ENCODE measurements around the gene ETS2.

ETS2 gene

DNA sequence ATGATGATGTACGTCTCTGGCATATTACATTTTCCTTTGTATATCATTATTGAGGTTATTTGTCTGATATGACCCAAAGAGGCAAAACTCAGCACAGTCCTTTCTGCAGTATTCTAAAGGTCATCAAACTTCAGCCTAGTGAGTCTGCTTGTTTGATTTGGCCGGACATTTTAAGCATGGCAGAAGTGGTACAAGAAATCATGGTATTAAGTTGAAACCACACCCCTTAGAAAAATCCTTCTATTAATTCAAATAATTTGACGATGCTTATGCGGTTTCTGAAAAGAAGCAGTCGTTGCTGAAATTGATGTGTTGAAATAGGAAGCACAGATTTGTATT is 5.1 kb downstream of the ETS2 start:
- H3K4me3 ChIP-seq (ENCODE audit: low read length): no peak overlapping the region
- TF ChIP-seq, protein P1, sequence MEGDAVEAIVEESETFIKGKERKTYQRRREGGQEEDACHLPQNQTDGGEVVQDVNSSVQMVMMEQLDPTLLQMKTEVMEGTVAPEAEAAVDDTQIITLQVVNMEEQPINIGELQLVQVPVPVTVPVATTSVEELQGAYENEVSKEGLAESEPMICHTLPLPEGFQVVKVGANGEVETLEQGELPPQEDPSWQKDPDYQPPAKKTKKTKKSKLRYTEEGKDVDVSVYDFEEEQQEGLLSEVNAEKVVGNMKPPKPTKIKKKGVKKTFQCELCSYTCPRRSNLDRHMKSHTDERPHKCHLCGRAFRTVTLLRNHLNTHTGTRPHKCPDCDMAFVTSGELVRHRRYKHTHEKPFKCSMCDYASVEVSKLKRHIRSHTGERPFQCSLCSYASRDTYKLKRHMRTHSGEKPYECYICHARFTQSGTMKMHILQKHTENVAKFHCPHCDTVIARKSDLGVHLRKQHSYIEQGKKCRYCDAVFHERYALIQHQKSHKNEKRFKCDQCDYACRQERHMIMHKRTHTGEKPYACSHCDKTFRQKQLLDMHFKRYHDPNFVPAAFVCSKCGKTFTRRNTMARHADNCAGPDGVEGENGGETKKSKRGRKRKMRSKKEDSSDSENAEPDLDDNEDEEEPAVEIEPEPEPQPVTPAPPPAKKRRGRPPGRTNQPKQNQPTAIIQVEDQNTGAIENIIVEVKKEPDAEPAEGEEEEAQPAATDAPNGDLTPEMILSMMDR (conservative IDR thresholded peaks at IDR 0.05; ENCODE audit: low read length): no peak

DNA sequence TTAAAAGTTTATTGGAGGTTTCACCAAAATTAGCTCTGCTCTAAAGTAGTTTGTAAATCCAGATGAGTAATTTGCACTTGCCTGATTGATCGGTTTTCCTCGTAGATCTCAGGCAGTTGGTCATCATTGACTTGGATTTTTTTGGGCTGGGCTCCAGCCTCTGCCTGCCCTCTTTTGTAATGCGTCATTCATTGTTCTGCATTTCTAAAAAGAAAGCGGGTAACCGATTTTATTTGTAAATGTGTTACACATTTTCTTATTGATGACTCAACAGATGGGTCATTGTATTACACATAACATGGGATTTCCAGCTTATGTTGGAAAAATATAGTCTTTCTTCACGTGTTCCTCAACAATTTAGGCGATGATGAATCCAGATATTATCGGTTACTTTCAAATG is 5.5 kb downstream of the ETS2 start:
- DNase-seq (ENCODE audit: low read depth): peak; percentile 89
- no peak overlapping the region for H3K4me3 ChIP-seq (ENCODE audit: low read length)

More for the DNA sequence above, 5.1 kb downstream of the ETS2 start:
- DNase-seq (ENCODE audit: low read depth): no peak

DNA sequence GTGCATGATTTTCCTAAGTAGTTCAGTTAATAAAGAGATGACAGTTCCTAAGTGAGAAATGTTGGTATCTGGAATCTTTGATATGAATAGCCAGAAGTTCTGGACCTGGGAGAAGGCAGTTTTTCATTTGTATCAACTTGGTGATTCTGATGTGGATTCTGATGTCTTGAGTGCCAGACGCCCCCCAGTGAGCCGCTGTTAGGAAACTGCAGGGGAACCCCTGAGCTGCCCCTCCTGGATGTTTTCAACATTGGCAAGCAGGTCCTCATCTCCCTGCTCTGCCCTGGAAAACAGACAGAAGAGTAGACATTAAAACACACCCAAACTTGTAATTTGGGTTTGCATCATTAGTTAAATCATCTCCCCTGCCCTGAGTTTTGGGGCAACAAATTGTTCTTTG is 7.4 kb downstream of the ETS2 start:
- DNase-seq (ENCODE audit: low read depth): no peak
- TF ChIP-seq, protein P1 (conservative IDR thresholded peaks at IDR 0.05; ENCODE audit: low read length): no peak
- no peak overlapping the region for H3K4me3 ChIP-seq (ENCODE audit: low read length)

More for the DNA sequence above, 5.5 kb downstream of the ETS2 start:
- TF ChIP-seq, protein P1 (conservative IDR thresholded peaks at IDR 0.05; ENCODE audit: low read length): no peak

DNA sequence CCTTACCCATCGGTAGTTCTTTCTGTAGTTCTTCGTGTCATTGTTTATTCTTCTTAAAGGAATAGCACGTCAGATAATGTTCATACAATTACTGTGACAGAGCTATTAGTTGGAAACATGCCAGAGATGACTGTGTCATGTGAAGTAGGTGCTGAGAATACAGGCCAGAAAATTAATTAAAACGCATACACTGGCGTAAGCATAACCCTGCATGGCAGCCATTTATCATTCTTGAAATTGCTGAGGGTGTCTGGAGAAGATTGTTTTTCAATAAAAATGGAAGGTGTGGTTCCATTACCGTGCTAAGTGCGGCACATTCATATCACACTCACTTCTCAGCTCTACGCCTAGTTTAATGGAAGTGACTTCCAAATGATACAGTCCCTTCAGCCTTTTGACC is 7.8 kb downstream of the ETS2 start:
- TF ChIP-seq, protein P1 (conservative IDR thresholded peaks at IDR 0.05; ENCODE audit: low read length): no peak
- no peak overlapping the region for H3K4me3 ChIP-seq (ENCODE audit: low read length)
- no peak for DNase-seq (ENCODE audit: low read depth)

DNA sequence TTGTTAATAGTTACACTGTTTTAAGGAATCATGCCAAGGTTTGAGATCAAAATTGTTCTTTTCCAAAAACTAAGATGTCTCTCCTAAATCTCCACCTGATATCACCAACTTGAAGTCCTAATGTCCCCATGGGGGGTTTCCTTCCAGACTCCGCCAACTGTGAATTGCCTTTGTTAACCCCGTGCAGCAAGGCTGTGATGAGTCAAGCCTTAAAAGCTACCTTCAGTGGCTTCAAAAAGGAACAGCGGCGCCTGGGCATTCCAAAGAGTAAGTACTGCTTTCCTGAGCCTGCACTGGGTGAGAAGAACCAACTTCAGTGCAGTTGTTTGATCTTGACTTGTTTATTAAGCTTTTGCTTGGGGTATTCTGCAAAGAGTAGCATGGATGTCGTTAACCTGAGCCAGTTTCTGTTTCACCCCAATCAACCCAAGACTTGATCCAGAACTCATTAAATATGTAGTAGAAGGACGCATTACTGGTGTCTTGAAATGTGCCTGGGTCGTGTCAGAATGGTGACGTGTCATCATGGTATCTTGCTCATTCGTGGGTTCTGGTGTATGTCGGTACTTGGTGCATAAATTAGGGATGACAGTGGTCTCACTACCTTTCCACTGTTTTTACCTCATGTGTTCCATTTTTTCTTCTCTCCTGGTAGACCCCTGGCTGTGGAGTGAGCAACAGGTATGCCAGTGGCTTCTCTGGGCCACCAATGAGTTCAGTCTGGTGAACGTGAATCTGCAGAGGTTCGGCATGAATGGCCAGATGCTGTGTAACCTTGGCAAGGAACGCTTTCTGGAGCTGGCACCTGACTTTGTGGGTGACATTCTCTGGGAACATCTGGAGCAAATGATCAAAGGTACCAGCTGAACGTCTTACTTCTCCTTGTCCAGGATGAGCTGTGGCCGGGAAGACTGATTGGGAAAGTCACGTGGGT is 8.7 kb downstream of the ETS2 start:
- TF ChIP-seq, protein P1 (conservative IDR thresholded peaks at IDR 0.05; ENCODE audit: low read length): no peak
- H3K4me3 ChIP-seq (ENCODE audit: low read length): no peak overlapping the region
- no peak for DNase-seq (ENCODE audit: low read depth)

DNA sequence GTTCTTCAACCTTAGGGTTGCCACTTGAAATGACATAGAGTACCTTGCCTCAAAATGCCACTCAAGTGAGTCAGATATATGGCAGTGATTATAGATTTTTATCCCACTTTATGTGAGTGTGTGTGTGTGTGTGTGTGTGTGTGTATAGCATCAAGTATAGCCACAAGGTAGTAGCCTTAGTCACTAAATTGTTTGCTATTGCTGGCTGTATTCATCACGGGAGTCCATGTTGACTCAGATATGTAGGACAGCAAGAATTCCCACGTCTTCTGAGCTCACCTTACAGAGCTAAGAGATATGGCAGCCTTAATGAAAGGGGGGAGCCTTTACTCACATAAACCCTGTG is 9.3 kb downstream of the ETS2 start:
- TF ChIP-seq, protein P1 (conservative IDR thresholded peaks at IDR 0.05; ENCODE audit: low read length): no peak
- H3K4me3 ChIP-seq (ENCODE audit: low read length): no peak overlapping the region
- DNase-seq (ENCODE audit: low read depth): no peak

DNA sequence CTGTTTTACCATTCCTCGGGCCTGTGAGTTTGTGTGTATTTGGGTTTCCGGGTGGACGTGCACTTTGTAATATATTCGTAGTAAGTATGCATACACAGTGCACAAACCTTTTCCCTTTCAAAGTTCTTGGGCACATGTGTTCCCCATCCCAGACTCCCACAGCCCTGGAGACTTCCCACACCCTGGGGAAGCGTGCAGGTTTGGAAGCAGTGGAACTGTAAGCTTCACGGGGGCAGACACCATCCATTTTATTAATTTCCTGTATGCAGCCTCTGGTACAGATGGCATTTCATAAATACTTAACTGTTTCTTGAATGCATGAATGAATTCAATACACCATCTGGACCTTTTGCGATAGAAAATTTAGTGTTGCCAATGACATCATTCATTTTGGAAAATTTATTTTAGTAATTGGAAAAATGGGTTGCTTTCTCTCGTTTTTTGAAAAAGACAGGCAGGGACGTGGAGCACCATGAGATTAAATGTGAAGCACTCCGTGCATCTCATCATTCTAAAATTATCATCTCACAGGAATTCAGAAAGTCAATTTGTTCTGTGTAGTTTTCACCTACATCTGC is 10.8 kb downstream of the ETS2 start:
- TF ChIP-seq, protein P1 (conservative IDR thresholded peaks at IDR 0.05; ENCODE audit: low read length): no peak
- H3K4me3 ChIP-seq (ENCODE audit: low read length): no peak overlapping the region
- no peak for DNase-seq (ENCODE audit: low read depth)

All from AG10803 (cell line).